Bone marrow (tissue), 2 donors: ENCODE measurements around the gene DEDD.

Experiments
- DNase-seq, 2 donors: peaks; one replicate each; lab custom pipeline; 2025; lab: John Stamatoyannopoulos, UW

DEDD gene

DNA sequence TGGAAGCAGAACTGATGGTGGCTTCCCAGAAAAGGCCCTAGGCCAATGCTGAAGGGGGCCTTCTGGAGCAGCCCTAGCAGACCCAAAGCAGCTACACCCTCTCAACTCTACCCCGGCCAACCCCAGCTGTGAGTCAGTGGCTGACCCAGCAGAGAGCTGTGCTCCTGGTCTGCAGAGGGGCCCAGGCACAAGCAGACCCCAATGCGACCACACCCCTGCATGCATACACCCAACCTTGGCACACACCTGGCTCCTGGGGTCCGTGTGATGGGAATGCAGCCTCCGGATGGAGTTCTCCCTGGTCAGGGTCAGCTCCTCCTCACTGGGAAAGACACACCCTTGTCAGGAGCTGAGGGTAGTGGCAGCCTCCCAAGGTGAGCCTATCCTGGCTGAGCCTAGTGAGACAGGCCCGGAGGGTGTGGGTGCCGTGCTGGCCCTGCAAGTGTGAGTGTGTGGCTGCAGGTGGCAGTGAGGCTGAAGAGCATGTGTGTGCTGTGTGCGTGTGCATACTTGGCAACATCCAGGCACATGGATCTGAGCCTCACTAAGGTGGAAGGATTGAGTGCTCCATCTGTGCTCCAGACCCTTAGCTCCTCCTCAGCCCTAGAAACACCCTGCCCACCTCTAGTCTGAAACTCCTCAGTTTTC, 58.9 kb downstream of the DEDD start:
- no peak for DNase-seq

- no peak for DNase-seq
Measured at GRCh38 chr1:161072751-161073449, 59.6 kb downstream of the DEDD start.

GRCh38 chr1:161071886-161072371, 60.5 kb downstream of the DEDD start:
- DNase-seq: peak; percentile 16 to 40
